Loucy (cell line): Measurements from ENCODE around the gene ATG10.
"Not testable (repeated sequence)": the region's sequence is repeated elsewhere in the genome, so short reads cannot be mapped to it uniquely, and the experiment has no call there.

ENCODE experiments used
- H2AFZ ChIP-seq: fragments of 200-600 bp; sonication (generic); 2 replicates; pipeline ENCODE4 v1.6.0; 2016; ENCODE audit warnings: antibody characterized with exemption, mild to moderate bottlenecking, low read length, moderate library complexity
- H3F3A ChIP-seq: fragments of 200-600 bp; 2 replicates; pipeline ENCODE4 v1.6.0; 2016; ENCODE audit warnings: antibody characterized with exemption, low read depth, mild to moderate bottlenecking
- H3K27me3 ChIP-seq: fragments of 200-600 bp; sonication (generic); 2 replicates; pipeline ENCODE4 v1.6.1; 2014; ENCODE audit warnings: low read length, mild to moderate bottlenecking; ENCODE audit not compliant: insufficient read depth, poor library complexity, severe bottlenecking
- H3K36me3 ChIP-seq: fragments of 200-600 bp; sonication (generic); 2 replicates; pipeline ENCODE4 v1.6.1; 2016; ENCODE audit warnings: low read length; ENCODE audit not compliant: insufficient read depth
- H3K4me1 ChIP-seq: fragments of 200-600 bp; sonication (generic); 2 replicates; pipeline ENCODE4 v1.5.1; 2014; ENCODE audit warnings: low read length, mild to moderate bottlenecking; ENCODE audit not compliant: insufficient read depth, poor library complexity, severe bottlenecking
- H3K4me2 ChIP-seq: fragments of 200-600 bp; sonication (generic); 2 replicates; pipeline ENCODE4 v1.6.0; 2014; ENCODE audit warnings: antibody characterized with exemption, low read length, low read depth, mild to moderate bottlenecking; ENCODE audit not compliant: poor library complexity, severe bottlenecking
- H3K4me3 ChIP-seq: fragments of 200-600 bp; sonication (generic); 2 replicates; pipeline ENCODE4 v1.5.1; 2014; ENCODE audit warnings: low read length, mild to moderate bottlenecking, mixed read lengths; ENCODE audit not compliant: poor library complexity, severe bottlenecking
- H3K79me2 ChIP-seq: fragments of 200-600 bp; sonication (generic); 2 replicates; pipeline ENCODE4 v1.6.1; 2014; ENCODE audit warnings: low read length; ENCODE audit not compliant: insufficient read depth
- H3K9ac ChIP-seq: fragments of 200-600 bp; sonication (generic); 2 replicates; pipeline ENCODE4 v1.6.0; 2014; ENCODE audit warnings: mild to moderate bottlenecking, low read depth, low read length, moderate library complexity; ENCODE audit not compliant: poor library complexity, severe bottlenecking
- H3K9me2 ChIP-seq: fragments of 200-600 bp; sonication (generic); replicated peaks from 2 replicates; pipeline ENCODE4 v1.6.1; 2016; ENCODE audit warnings: low read depth, low read length, mixed read lengths
- H3K9me3 ChIP-seq: fragments of 200-600 bp; sonication (generic); 2 replicates; pipeline ENCODE4 v1.6.1; 2014; ENCODE audit warnings: mild to moderate bottlenecking, antibody characterized with exemption, low read length, low read depth; ENCODE audit not compliant: insufficient read depth
- H4K20me1 ChIP-seq: fragments of 200-600 bp; sonication (generic); 2 replicates; pipeline ENCODE4 v1.6.0; 2014; ENCODE audit warnings: antibody characterized with exemption, low read length, mild to moderate bottlenecking; ENCODE audit not compliant: insufficient read depth, poor library complexity, severe bottlenecking
- EZH2phosphoT487 ChIP-seq: fragments of 200-600 bp; IDR thresholded peaks from 2 replicates; pipeline ENCODE4 v1.6.1; 2018; ENCODE audit warnings: antibody characterized with exemption, mild to moderate bottlenecking, moderate library complexity, borderline replicate concordance
- TF ChIP-seq, protein P1 (sequence below): fragments of 200-600 bp; sonication (generic); conservative IDR thresholded peaks from 2 replicates; pipeline ENCODE4 v1.5.1; 2014; ENCODE audit warnings: mild to moderate bottlenecking, antibody characterized with exemption, low read length

The ATG10 gene

DNA sequence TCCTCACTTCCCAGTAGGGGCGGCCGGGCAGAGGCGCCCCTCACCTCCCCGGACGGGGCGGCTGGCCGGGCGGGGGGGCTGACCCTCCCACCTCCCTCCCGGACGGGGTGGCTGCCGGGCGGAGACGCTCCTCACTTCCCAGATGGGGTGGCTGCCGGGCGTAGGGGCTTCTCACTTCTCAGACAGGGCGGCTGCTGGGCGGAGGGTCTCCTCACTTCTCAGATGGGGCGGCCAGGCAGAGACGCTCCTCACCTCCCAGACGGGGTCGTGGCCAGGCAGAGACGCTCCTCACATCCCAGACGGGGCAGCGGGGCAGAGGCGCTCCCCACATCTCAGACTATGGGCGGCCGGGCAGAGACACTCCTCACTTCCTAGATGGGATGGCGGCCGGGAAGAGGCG lies 11.7 kb downstream of the ATG10 start:
- not testable (repeated sequence) for H3K9me3 ChIP-seq, H3K27me3 ChIP-seq, H3K79me2 ChIP-seq, H2AFZ ChIP-seq, H3K9ac ChIP-seq, H3K4me2 ChIP-seq, H3K36me3 ChIP-seq, H3K4me3 ChIP-seq, H4K20me1 ChIP-seq, H3K4me1 ChIP-seq, H3F3A ChIP-seq, H3K9me2 ChIP-seq

DNA sequence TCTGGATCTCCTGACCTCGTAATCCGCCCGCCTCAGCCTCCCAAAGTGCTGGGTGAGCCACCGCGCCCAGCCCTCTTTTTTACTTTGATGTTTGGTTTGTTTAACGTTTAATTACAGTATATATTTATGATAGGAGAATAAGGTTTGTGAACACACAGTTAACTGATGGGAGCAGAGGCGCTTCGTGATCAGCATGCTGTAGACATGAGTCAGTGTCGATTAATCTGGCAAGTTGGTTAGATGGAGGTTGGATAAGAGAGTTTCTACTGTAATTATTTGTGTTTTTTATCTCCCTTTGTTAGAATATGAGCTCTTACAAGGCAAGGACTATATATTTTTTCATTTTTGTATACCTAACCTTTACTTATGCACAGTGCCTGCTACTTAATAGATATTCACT lies 14.3 kb downstream of the ATG10 start:
- no peaks in the 10 kb centered on the region for H3K9me2 ChIP-seq
- no peaks in the 10 kb centered on the region for H3K79me2 ChIP-seq
- no peak overlapping the region for H3K4me3 ChIP-seq
- TF ChIP-seq, protein P1, sequence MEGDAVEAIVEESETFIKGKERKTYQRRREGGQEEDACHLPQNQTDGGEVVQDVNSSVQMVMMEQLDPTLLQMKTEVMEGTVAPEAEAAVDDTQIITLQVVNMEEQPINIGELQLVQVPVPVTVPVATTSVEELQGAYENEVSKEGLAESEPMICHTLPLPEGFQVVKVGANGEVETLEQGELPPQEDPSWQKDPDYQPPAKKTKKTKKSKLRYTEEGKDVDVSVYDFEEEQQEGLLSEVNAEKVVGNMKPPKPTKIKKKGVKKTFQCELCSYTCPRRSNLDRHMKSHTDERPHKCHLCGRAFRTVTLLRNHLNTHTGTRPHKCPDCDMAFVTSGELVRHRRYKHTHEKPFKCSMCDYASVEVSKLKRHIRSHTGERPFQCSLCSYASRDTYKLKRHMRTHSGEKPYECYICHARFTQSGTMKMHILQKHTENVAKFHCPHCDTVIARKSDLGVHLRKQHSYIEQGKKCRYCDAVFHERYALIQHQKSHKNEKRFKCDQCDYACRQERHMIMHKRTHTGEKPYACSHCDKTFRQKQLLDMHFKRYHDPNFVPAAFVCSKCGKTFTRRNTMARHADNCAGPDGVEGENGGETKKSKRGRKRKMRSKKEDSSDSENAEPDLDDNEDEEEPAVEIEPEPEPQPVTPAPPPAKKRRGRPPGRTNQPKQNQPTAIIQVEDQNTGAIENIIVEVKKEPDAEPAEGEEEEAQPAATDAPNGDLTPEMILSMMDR = no peak
- TF ChIP-seq EZH2phosphoT487 = no peak
- no peaks in the 10 kb centered on the region for H3K27me3 ChIP-seq
- H3F3A ChIP-seq = no peaks in the 10 kb centered on the region
- H3K36me3 ChIP-seq = no peaks in the 10 kb centered on the region
- H3K9ac ChIP-seq = no peak overlapping the region
- H3K9me3 ChIP-seq = no peaks in the 10 kb centered on the region
- no peak overlapping the region for H2AFZ ChIP-seq
- no peaks in the 10 kb centered on the region for H4K20me1 ChIP-seq
- H3K4me2 ChIP-seq = no peak overlapping the region
- no peaks in the 10 kb centered on the region for H3K4me1 ChIP-seq

DNA sequence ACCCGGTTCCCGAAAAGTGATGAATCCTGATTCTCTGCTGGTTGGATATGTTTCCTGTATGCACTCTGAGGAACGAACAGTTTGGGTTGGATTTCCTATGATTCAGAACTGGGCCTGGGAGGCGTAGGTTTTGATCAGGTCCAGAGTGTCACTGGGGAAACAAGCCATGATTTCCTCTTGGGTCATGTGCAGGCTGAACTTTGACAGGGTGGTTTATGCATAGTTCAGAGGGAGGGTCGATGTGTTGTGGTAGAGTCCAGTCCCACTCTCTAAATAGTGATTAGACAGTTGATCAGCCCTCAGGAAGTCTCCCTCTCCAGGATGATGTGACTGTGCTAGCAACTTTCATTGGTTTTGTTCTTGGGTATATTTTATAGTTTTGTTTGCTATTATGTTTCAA lies 17.4 kb downstream of the ATG10 start:
- no peaks in the 10 kb centered on the region for H3K36me3 ChIP-seq
- H3K4me3 ChIP-seq = no peak overlapping the region
- H3K9me3 ChIP-seq = no peaks in the 10 kb centered on the region
- H4K20me1 ChIP-seq = no peaks in the 10 kb centered on the region
- TF ChIP-seq, protein P1 = no peak
- no peak for TF ChIP-seq EZH2phosphoT487
- no peaks in the 10 kb centered on the region for H3K79me2 ChIP-seq
- H3K9ac ChIP-seq = no peak overlapping the region
- no peak overlapping the region for H2AFZ ChIP-seq
- H3K27me3 ChIP-seq = no peaks in the 10 kb centered on the region
- H3K4me2 ChIP-seq = no peak overlapping the region
- H3F3A ChIP-seq = no peaks in the 10 kb centered on the region
- peaks cover 4% of the 10 kb centered on the region for H3K4me1 ChIP-seq
- no peaks in the 10 kb centered on the region for H3K9me2 ChIP-seq

DNA sequence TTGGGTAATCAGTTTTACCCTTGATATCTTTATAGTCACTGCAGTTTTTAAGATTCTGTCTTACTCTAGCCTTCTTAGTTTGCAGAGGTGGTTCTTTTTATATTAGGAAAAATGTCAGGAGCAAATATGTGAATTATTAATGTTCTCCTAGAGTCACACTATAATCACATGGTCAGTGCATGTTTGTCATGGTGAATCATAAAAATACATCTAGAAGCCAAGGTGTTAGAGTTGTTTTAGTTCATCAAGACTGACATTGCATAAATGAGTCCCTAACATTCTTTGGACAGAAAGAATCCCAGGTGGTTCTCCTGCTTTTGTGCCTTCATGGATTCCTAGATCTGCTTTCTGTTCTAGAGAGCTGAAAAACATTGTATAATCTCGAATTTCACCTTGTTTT lies 22.9 kb downstream of the ATG10 start:
- Histone ChIP-seq H3K9ac (no peak overlapping the region), H3K9me3 (peaks cover 4% of the 10 kb centered on the region; the same call in 1 of the 2 replicates), H3F3A (no peaks in the 10 kb centered on the region), H3K4me2 (no peak overlapping the region), H3K4me1 (peaks cover 4% of the 10 kb centered on the region), H2AFZ (no peak overlapping the region), H4K20me1 (no peaks in the 10 kb centered on the region), H3K27me3 (no peaks in the 10 kb centered on the region), H3K9me2 (no peaks in the 10 kb centered on the region), H3K79me2 (no peaks in the 10 kb centered on the region), H3K36me3 (peaks cover 13% of the 10 kb centered on the region; the same call in 1 of the 2 replicates), H3K4me3 (no peak overlapping the region)
- TF ChIP-seq, protein P1 = no peak
- TF ChIP-seq EZH2phosphoT487 = no peak
